Epithelial cell of proximal tubule (primary cell): ENCODE data around the gene RALGPS1. TPM values are rescaled to one million over a fixed set of nuclear protein-coding genes. Genes with fewer than 3 reads are reported as not detected.

ENCODE experiments used
- DNase-seq: peaks from one replicate; pipeline ENCODE4 v3.0.0-alpha.2; 2011; ENCODE audit warnings: low read depth
- H3K4me3 ChIP-seq: 2 replicates; pipeline ENCODE4 v1.5.1; 2011; ENCODE audit warnings: low read depth, mild to moderate bottlenecking, low read length
- total RNA-seq: library from RNA; depleted of rRNA; stranded (reverse); fragments of >200 nt; gene quantifications from 2 replicates; pipeline ENCODE4 v1.2.3, GENCODE V29; 2015
- TF ChIP-seq, protein P1 (sequence below): conservative IDR thresholded peaks from 2 replicates; pipeline ENCODE4 v1.5.1; 2012; ENCODE audit warnings: low read depth, mild to moderate bottlenecking, low read length

The RALGPS1 gene
- total RNA-seq, 1 donor from 2014 or later, result 4.0 TPM

DNA sequence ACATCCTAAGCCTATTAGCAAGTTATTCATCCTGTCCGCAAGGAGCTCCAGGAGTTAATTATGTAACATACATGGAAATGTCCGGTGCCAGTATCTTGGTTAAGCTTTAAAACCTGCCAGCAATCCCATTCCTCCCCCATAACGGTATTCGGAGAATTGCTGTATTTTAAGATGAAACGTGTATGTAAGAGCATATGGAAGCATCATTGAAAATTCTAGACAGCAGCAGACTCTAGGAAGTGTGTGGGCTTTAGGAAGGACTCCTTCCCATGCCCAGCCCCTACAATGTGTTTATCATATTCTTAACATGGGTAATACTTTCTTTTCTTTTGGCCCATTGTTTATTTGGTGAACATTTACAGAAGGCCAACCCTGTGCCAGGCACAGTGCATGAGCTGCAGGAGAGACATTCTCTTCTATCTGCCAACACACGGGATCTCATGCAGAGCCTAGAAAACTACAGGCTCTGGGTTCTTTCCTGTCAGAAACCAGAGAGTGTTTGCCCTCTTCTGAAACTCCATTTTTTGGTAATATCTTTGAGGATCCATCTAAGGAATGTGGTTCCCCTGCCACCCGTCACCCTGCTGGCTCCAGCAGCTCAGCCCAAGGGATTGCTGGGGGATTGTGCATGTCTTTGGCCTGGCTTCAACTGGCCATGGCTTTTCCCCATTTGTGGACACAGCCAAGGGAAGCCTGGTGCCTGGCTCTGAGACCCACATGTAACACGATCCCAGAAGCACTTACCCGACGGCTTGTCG is 192.8 kb downstream of the RALGPS1 start:
- H3K4me3 ChIP-seq, result no peak overlapping the region
- TF ChIP-seq, protein P1, sequence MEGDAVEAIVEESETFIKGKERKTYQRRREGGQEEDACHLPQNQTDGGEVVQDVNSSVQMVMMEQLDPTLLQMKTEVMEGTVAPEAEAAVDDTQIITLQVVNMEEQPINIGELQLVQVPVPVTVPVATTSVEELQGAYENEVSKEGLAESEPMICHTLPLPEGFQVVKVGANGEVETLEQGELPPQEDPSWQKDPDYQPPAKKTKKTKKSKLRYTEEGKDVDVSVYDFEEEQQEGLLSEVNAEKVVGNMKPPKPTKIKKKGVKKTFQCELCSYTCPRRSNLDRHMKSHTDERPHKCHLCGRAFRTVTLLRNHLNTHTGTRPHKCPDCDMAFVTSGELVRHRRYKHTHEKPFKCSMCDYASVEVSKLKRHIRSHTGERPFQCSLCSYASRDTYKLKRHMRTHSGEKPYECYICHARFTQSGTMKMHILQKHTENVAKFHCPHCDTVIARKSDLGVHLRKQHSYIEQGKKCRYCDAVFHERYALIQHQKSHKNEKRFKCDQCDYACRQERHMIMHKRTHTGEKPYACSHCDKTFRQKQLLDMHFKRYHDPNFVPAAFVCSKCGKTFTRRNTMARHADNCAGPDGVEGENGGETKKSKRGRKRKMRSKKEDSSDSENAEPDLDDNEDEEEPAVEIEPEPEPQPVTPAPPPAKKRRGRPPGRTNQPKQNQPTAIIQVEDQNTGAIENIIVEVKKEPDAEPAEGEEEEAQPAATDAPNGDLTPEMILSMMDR, result no peak
- DNase-seq, result no peak

- H3K4me3 ChIP-seq, result no peak overlapping the region
- DNase-seq, result no peak
- TF ChIP-seq, protein P1, result no peak
Observed at GRCh38 chr9:127107929-127108876, 193.6 kb downstream of the RALGPS1 start.

GRCh38 chr9:127109212-127109711 is 194.7 kb downstream of the RALGPS1 start:
- no peak overlapping the region for H3K4me3 ChIP-seq
- TF ChIP-seq, protein P1, result no peak
- no peak for DNase-seq

- no peak overlapping the region for H3K4me3 ChIP-seq
- no peak for DNase-seq
- TF ChIP-seq, protein P1, result no peak
Observed at GRCh38 chr9:127112056-127112455, 197.5 kb downstream of the RALGPS1 start.

- no peak for DNase-seq
- TF ChIP-seq, protein P1, result no peak
Observed at GRCh38 chr9:127112735-127113161, 198.2 kb downstream of the RALGPS1 start.

GRCh38 chr9:127113191-127113972 is 198.8 kb downstream of the RALGPS1 start:
- no peak overlapping the region for H3K4me3 ChIP-seq
- TF ChIP-seq, protein P1, result no peak
- DNase-seq, result no peak

More at GRCh38 chr9:127112735-127113161, 198.2 kb downstream of the RALGPS1 start:
- H3K4me3 ChIP-seq, result no peak overlapping the region
